Muscle of back (tissue), 11 donors: ENCODE measurements around the gene TBC1D14. TPM values are rescaled to one million over a fixed set of nuclear protein-coding genes. Genes with fewer than 3 reads are reported as not detected.
A peak's percentile ranks its signal among the peaks of the same experiment; 100 is the strongest.

Source experiments
- DNase-seq, 3 donors: peaks; one replicate each; pipeline versions ENCODE4 v3.0.0 to v3.0.0-alpha.2; 2013
- polyA plus RNA-seq, 10 donors: library from polyadenylated mRNA; unstranded; fragments of 120-200 nt; gene quantifications; one replicate each; pipeline ENCODE4 v1.2.1, GENCODE V29; 2013; ENCODE audit not compliant: insufficient read length in 10 of 10

Gene TBC1D14
- polyA plus RNA-seq, 10 donors = 32.0 to 42.9 (median 38.1) TPM

DNA sequence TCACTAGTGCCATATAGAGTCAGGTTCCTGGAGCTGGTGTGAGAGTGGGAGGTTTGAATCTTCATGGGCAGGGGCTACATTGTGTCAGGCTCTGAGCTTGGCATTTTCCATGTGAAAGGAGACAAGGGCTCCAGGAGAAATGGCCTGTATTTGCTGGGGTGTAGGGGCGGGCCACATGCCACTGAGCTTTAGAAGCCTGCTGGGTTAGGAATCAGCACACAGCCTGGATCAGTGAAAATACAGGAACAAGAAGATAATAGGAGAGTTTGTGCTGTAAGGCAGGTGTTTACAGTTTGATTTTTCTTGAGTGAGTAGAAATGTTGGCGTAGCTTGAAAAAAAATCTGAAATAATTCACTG lies 35.4 kb downstream of the TBC1D14 start:
- DNase-seq = no peak

DNA sequence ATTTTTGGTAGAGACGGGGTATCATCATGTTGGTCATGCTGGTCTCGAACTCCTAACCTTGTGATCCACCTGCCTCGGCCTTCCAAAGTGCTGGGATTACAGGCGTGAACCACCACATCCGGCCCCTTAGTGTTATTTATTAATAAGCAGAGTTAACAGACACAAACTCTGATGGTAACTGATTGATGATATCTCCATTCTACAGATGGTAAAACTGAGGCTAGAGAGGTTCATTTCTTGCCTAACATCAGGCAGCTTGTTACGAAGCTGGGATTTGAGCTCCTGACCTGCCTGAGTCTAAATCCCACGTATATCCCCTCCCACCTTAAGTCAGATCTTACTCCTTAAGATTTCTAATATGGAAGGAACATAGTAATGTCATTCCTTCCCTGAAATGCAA lies 36.9 kb downstream of the TBC1D14 start:
- DNase-seq = no peak

DNA sequence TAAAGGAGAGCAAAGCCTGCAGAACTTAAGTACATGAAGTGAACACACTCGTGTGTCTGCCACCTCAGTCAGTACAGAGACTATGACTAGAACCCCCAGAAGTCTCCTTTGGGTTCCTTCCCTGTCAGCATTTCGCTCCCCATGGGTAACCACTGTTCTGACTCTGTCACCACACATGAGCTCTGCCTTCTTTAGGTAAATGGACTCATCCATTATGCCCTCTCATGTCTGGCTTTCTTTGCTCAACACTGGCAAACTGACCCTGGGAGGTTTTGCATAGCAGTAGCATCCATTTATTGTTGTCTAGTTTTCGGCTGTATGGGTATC lies 38.5 kb downstream of the TBC1D14 start:
- DNase-seq = no peak

DNA sequence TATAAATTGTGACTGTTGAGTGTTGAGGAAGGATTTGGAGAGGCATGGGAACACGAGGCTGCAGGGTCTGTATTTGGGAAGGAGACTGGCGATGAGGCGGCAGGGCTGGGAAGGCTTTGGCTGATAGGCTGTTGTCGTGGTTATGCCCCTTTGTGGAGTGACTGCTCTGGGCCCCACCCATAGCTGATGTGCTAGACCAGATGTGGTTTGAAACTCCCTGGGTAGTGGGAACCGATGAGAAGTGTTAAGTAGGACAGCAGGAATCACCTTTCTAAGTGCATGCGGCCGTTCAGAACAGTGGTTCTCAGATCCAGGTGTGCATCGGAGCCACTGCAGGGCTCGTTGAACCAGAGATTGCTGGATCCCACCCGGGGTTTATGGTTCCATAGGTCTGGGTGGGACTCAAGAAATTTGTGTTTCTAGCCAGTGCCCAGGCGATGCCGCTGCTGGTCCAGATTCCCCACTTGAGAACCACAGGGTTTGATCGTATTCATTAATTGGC lies 42.3 kb downstream of the TBC1D14 start:
- DNase-seq = no peak

DNA sequence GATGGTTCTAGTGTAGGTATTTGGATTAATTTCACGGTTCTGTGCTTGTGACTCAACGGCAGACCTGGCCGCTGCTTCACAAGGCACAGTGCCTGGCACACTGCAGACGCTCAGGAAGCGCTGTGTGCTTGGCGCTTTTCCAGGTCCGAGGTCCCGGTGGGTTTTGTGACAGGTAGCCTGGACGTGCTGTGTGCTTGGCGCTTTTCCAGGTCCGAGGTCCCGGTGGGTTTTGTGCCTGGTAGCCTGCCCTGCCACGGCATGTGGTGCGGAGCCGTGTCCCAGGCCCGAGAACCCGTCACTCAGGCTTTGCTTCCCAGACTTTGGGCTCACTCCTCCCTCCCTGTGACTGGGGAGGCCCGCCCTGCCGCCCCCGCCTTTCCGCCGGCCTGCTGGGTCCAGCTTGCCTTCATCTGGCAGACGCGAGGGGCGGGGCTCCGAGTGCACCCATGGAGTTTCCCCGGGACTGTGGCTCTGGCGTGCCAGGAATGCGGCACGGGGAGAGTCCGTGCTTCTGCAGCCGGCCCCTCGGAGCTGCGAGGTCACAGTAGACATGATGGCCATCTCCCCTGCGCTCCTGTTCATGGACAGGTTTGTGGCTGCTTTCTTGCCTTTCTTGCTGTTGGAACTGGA lies 44.2 kb downstream of the TBC1D14 start:
- DNase-seq = peak; percentile 44 to 75 (median 48)

DNA sequence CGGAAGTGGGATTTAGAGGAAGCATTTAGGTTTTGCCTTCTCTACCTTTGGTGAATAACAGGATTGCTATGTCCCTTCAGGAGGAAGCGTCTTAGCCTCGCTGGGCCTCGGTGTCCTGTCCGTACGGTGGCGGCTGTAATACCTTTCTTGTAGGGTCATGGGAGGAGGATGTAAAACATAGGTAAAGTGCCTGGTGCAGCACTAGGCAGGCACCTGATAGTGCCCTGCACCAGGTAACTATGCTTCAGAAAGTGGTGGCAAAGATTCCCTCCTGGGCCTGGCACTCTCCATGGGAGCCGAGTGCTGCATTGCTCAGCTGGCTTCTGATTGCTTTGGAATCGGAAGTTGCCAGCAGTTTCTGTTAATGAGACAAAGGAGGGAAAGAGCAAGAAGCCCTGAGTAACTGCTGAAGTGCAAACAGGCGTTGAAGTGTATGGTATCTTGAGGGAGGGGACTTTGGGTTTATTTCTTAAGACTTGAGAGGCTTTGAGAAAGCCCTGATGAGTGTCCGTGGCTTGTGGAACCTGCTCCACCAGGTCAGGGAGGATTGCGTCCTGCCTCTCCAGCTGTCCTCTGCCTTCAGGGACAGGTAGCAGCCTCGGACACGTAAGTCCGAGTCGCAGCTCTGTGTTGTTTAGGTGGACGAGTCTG lies 45.8 kb downstream of the TBC1D14 start:
- no peak for DNase-seq

DNA sequence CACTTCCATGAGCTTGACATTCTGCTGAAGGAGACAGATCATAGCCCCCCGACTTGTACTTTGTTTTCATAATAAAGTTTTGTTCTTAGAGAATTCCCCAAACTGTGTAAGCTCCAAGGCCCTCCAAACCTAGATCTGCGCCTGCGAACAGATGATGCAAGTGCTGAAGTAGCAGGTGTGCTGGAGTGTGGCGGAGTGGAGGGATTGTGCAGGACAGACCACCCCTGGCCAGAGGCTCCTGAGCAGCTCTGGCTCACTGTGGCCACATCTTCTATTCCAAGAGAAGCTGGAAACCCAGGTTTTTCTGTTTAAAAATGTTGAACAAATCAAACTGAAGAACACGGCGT lies 46.4 kb downstream of the TBC1D14 start:
- DNase-seq = no peak

DNA sequence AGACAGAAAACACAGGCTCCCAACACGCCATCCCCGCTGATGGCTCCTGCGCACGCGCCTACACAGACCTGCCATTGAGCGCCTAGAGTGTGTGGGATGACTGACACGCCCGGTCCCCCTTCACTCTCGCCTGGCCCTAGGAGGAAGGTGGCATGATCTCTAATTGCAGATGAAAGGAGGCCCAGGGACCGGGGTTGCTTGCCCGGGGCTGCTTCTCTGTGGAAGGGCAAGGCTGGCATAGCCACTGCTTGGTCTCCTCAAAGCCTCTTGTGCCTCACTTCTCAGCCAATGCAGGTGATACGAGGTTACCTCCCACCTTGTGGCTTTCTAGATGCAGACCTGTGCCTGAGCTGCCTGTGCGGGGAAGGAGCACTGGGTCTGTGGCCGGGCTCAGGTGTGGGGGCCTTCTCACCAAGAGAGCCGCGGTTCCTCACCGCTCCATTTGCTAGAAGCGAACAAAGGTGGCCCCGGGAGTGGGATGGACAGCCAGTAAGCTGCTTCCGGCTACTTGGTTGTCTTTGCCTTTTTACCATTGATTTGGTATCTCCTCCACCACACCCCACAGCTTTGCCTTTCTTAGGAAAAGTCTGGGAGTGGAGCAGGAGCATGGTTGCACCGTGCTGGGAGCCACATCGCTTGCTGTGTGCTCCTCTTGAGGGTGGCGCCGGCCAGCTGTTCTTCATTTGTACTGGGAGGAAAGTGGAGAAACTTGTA lies 47.0 kb downstream of the TBC1D14 start:
- DNase-seq = no peak

DNA sequence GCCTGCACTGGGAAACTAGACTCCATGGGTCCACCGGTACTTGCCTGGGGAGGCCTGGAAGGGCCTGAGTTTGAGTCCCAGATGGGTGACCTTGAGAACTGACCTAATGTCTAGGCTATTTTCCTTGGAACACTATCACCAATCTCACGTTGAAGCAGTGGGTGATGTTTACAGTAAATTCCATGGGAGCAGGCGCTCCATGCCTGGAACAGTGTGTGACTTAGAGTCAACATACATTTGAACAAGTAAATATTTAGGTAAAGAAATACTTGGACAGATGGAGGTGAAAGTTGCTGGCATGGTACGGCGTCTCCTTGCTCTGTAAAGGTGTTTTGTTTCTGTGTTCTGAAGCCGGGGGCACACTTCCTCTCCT lies 47.5 kb downstream of the TBC1D14 start:
- no peak for DNase-seq

DNA sequence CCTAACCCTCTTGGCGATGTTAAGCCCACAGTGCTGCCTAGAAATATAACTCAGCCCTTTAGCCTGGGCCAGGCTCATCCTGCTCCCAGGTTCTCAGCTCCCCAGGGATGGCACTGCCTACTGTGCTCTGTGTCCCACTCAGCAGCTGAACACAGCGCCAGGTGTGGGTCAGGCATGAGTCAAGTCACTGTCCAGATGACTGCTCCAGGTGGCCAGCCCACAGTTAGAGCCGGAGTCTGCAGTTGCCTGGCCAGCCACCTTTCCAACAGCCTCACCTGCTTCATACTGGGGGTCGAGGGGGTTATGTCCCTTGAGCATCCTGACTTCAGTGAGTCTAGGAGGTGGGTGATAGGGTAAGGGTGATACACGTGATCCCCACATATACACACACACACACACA lies 48.4 kb downstream of the TBC1D14 start:
- no peak for DNase-seq

DNA sequence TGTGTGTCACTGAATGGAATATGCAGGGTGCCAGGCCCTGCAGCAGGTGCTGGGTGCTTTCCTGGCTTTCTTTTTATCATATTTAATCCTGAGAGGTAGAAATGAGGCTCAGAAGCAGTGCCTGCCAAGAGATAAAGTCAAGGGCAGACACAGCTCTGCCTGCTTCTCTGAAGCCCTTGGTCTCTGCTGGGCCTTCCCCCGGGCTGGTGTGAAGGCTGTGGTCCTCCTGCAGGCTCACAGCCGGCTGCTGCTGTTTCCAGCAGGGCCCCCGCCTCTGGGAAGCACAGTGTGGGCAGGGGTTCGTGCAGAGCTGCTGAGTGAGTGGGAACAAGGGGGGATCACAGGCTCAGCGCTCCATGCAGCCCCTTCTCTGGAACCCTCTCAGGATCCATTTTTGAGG lies 49.6 kb downstream of the TBC1D14 start:
- DNase-seq = no peak

DNA sequence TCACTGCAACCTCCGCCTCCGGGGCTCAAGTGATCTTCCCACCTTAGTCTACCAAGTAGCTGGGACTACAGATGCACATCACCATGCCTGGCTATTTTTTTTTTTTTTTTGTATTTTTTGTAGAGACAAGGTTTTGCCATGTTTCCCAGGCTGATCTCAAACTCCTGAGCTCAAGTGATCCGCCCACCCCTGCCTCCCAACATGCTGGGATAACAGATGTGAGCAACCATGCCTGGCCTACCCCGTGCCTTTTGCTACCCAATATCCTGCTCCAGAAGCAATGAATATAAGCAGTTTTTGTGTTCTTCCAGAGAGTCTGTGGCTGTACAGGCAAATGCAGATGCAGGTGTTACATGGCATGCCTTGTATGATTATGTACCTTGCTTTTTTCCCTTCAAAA lies 50.5 kb downstream of the TBC1D14 start:
- no peak for DNase-seq

DNA sequence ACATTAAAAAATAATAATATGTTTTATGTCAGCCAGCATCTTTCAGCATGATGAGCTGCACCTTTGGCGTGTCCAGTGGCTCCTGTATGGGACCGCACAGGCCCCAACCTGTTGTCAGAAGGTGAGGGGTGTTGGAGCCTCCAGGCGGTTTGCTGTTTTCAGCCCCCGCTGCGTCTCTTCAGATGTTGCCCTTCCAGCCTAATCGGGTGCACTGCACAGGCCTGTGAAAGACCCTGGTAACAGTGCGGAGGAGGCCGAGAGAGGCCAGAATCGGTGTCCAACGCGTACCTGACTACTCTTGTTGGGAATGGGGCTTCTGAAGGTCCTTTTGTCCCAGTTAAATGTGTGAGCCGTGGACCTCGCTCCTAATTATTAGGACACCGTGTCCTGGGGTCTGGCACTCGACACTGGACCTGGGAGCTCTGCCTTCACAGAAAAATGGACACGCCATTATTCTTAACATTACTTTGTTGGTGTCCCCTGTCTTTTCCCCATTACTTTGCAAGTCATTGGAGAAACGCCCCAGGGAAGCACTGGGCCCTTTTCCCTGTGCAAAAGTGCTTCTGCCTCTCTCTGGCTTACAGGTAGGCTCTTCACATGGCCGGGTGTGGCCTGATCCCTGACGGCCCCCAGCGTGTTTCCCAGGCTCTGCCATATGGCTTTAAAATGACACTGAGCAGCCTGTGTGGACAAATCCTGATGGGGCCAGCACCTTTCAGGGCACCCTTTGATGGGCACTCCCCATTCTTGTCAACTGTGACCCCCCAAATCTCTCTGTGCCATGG lies 51.2 kb downstream of the TBC1D14 start:
- no peak for DNase-seq

DNA sequence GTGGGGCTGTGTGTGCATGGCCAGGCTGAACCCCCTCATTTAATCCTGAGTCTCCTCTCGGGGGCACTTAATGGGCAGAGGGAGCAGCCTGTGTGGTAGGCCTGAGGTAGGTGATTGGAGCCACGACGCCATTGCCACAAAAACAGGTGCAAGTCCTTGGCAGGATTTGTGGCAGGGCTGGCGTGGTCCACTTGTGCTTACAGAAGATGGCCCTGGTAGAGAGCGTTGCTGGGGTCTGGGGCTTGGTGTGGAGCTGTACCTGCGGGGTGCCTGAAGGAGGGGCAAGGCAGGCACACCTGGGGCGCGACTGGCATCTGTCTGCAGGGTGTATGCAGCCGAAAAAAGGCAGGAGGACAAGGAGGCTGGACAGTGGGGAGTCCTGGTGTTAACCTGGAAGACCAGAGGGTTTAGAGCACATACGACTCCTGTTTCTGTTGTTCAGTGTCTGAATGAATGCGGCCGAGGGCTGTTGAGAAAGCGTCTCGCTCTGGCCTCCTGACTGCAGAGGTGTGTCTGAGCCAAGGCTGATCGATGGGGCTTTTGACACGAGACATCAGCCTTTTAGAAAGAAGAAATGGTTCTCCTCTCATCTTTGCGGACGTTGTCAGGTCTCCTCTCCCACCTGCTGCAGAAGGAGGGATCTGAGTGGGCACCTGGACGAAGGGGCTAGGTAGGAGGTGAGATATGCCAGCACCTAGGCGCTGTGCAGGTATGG lies 52.0 kb downstream of the TBC1D14 start:
- no peak for DNase-seq

DNA sequence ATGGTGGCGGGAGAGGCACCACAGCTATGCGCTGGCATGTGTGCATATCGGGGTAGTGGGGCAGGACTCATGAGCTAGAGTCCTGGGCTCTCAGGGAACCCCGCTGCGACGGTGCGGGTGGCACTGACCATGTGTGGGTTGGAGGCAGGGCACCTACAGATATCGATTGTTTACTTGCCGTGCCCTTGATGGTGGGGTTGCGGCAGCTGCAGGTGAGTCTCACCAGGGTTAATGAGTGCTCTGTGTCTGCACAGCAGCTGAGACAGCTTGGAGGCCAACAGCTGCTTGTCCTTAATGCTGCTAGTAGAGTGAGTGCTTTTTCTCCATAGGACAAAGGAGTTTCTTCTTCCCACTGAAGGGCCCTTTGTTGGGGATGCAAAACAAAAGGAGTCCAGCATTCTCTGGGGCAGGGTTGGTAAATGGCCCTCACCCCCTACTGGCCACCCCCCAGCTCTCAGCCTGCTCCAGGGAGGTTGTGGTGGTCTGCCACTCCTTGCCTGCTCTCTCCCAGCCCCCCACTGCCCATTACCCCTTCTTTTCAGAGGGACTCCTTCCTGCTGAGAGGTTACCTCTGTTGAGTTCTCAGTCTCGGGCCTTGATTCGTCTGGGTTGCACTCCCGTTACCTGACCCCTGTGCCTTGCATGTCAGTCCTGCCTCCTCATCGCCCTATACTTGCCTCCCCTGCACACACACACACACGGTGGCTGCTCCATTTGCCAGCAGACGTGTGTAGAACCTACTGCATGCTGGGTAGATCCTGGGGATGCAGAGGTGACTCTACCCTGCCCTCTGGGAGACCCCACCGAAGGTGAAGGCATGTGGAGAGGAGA lies 52.8 kb downstream of the TBC1D14 start:
- no peak for DNase-seq

DNA sequence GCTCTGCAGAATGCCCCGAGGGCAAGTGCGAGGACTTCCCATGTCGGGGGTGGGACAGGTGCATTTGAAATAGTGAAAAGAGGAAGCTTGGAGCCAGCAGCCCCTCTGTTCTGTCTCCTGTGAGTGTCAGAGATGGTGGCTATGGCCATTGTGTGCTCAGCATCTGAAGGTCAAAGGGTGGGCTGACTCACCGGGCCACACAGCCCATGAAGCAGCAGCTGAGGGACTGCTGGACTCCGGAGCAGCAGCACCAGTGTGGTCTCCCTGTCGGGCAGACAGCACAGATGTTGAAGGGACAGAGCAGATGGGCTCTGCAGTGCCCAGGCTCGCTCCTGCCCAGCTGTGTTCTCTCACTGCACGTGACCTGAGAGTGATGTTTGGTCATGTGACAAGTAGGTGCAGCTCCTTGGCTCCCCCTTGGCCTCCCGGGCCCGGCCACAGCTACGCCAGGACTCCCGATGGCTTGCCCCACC lies 53.5 kb downstream of the TBC1D14 start:
- peak in 1 of 3 donors; percentile 36 for DNase-seq

DNA sequence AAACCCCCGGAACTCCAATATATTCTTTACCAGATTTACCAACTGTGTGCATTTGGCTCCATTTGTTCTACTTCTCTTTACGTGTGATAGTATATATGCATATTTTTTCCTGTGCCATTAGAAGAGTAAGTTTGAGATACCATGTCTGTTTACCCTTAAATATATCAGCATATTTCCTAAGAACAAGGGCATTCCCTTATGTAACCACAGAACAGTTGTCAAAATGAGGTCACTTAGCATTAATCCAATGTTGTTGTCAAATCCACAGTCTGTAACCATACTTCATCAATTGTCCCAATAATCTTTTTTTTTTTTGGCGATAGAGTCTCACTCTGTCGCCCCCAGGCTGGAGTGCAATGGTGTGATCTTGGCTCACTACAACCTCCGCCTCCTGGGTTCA lies 55.2 kb downstream of the TBC1D14 start:
- no peak for DNase-seq

DNA sequence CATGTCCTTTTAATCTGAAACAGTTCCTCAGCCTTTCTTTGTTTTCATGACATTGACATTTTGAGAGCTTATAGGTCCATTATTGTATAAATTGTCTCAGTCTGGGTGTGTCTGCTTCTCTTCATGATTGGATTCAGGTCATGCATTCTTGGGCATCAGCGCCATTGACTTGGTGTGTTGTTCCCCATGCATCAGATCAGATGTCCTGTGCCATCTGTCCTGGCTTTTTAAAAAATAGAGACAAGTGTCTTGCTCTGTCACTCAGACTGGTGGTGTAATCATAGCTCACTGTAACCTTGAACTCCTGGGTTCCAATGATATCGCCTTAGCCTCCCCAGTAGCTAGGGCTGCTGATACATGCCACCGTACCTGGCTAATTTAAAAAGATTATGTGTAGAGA lies 55.7 kb downstream of the TBC1D14 start:
- DNase-seq = peak in 2 of 3 donors; percentile 30 to 41

DNA sequence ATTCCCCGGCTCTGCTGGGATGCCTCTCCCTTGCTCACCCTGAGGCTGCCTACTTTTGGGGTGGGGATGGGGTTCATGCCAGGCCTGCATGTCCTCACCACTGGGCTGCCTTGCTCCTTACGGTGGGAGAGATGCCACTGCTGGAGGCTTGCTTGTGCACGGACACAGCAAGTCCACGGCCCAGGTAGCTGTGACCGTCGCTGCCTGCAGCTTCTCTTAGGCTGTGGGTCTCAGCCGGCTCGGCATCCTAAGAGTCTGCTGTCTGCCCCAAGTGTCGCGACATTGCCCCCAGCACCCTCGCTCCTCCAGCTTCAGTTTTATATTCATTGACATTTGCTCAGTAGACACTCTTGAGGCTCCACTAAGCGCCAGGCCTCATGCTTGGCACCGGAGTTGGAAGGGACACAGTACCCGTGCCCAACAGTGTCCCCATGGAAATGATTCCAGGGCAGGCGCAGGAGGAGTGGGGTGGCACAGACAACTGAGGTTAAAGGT lies 58.3 kb downstream of the TBC1D14 start:
- no peak for DNase-seq

DNA sequence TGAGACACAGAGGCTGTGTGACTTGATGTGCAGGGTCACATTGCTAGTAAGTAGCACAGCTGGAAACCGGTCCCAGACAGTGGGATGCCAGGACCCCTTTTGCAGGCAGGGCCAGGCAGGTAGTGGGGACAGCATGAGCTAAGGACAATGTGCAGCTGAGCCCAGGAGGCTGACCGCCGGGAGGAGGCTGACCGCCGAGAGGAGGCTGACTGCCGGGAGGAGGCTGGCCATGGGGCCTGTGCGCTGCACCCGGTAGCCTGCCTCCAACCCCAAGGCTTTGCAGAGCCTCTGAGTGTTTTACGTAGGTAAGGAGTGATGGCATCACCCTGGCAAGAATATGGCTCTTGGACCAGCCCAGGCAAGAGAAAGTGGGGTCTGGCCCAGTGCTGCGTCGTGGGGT lies 58.9 kb downstream of the TBC1D14 start:
- DNase-seq = no peak
